ENCODE data around the gene GNA12. TPM values are rescaled to one million over a fixed set of nuclear protein-coding genes. Genes with fewer than 3 reads are reported as not detected.

GNA12 gene
- total and polyA plus RNA-seq, 11 donors, result 10.7 to 56.5 (median 34.9) TPM

- TF ChIP-seq POLR2A (IDR thresholded peaks at IDR 0.05), result no peak
- TF ChIP-seq CTCF (IDR thresholded peaks at IDR 0.05), result no peak
- 91 to 96% (median 92%) methylated on average over 2 of the region's 2 CpGs for WGBS, 4 donors
- Histone ChIP-seq H3K9me3 (no peaks in the 10 kb centered on the region), H3K4me1 (peaks cover 2 to 61% (median 39%) of the 10 kb centered on the region in 12 donors), H3K36me3 (no peaks in the 10 kb centered on the region), H3K27ac (no peak overlapping the region), H3K4me3 (no peak overlapping the region), H3K27me3 (no peaks in the 10 kb centered on the region)
- ATAC-seq (no peak), DNase-seq (no peak)
- intact Hi-C loops (cut with DNase I), result loop anchor here in 1 of 10 donors (10.0 kb wide), 1 partner anchor 72 kb away; no protein-coding TSS in a partner anchor
These were observed 17.3 kb downstream of the GNA12 start for GRCh38 chr7:2826771-2827170.

- DNase-seq (no peak), ATAC-seq (no peak)
- Histone ChIP-seq H3K36me3 (no peaks in the 10 kb centered on the region), H3K4me1 (peaks cover 2 to 65% (median 46%) of the 10 kb centered on the region in 12 donors), H3K4me3 (no peak overlapping the region), H3K9me3 (no peaks in the 10 kb centered on the region), H3K27me3 (no peaks in the 10 kb centered on the region), H3K27ac (peak overlapping the region in 1 of 12 donors; percentile 71)
- TF ChIP-seq CTCF (IDR thresholded peaks at IDR 0.05), result no peak
- no peak for TF ChIP-seq POLR2A (IDR thresholded peaks at IDR 0.05)
- 64 to 76% (median 73%) methylated on average over 20 of the region's 20 CpGs for WGBS, 4 donors
- intact Hi-C loops (cut with DNase I), result loop anchor here in 1 of 10 donors (10.0 kb wide), 1 partner anchor 71 kb away; no protein-coding TSS in a partner anchor
These were observed 18.4 kb downstream of the GNA12 start for GRCh38 chr7:2825559-2826227.

GRCh38 chr7:2824678-2825461 lies 19.2 kb downstream of the GNA12 start:
- Histone ChIP-seq H3K4me1 (peaks cover 2 to 69% (median 52%) of the 10 kb centered on the region in 12 donors), H3K36me3 (no peaks in the 10 kb centered on the region), H3K9me3 (no peaks in the 10 kb centered on the region), H3K4me3 (no peak overlapping the region), H3K27ac (peak overlapping the region in 4 of 12 donors; percentile 5 to 71 (median 15)), H3K27me3 (no peaks in the 10 kb centered on the region)
- TF ChIP-seq CTCF (IDR thresholded peaks at IDR 0.05) (no peak), POLR2A (IDR thresholded peaks at IDR 0.05) (no peak)
- intact Hi-C loops (cut with DNase I), result loop anchor here in 1 of 10 donors (10.0 kb wide), 1 partner anchor 70 kb away; no protein-coding TSS in a partner anchor
- ATAC-seq, result no peak
- no peak for DNase-seq
- 75 to 81% (median 78%) methylated on average over 16 of the region's 16 CpGs for WGBS, 4 donors
